ENCODE results near the gene PPP1R1C.

The PPP1R1C gene

DNA sequence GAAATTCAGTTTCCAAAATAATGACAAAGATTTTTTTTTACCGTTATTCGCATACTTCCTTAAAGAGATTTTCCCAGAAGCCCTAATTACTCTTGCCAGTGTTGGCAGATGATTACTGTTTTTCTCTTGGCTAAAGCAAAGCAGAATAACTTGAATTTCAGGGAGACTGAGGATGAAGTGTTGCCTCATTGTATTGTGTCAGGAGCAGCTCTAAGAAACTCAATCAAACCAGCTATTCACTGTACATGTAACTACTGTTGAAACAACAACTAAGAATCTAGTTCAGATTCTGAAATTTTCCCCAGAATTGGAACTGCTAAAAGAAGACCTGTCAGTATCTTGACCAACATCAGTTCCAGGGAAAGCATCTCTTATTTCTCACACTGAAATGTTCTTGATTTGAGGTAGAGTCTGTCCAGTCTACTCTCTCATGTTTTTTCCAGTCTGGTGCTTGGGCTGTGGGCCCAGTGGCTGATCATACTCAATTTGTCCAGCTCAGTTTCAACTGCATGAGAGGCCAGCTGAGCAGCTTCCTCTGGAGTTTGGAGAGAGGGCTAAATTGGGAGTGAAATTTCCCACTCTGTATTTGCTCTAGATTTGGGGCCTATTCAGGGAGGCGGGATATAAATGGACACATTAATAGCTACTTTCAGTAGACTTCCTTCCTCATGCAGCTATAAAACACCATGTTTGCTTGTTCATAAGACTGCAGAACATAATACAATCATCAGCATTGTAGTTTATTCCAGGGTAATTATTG lies 78.5 kb downstream of the PPP1R1C start:
- DNase-seq (ENCODE audit: low read depth in 2 of 2) = no peak

DNA sequence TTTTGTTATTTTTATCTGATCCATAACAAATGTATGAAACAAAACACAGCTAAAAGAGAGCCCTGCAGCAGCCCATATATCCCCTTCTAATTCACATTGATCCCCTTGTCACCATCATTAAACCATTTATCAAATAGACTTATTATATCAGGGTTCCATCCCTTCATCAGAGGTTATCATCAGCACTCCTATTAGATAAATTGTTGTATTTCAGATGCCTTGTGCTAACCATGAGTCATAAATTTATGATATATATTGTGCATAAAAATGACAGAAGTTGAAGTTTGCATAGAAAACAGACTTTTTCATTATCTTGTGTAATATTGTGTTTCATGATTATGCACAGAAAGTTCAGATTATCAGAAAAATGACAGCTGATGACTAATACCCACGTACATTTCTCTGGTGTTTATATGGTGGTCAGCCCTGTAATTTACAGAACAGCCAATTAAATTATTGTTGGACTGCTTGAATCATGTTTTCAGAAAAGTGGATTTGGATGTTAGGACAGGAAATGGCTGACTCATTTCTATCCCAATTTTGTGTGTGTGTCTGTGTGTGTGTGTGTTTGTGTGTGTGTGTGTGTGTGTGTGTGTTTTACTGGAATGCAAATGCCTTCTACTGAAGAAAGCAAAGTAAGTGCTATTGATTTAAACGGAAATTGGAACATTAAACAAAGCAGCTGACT lies 80.9 kb downstream of the PPP1R1C start:
- peak; percentile 91 to 92 for DNase-seq (ENCODE audit: low read depth in 2 of 2)

DNA sequence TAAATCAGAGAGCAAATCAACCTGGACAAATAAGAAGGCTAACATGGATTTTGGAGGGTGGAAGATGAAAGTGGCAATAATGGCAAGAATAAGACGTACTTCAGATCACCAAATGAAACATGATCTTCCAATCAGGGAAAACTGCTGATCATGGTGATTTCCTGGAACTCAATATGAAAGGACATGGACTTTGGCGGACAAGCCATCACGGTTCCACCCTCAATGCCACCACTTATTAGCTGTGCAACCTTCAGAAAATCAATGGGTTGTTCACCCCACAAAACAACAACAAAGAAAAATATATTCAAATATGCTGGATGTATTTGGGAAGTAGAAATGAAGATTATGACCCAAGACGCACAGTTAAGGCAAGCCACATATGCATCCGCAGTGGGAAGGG lies 81.7 kb downstream of the PPP1R1C start:
- no peak for DNase-seq (ENCODE audit: low read depth in 2 of 2)

DNA sequence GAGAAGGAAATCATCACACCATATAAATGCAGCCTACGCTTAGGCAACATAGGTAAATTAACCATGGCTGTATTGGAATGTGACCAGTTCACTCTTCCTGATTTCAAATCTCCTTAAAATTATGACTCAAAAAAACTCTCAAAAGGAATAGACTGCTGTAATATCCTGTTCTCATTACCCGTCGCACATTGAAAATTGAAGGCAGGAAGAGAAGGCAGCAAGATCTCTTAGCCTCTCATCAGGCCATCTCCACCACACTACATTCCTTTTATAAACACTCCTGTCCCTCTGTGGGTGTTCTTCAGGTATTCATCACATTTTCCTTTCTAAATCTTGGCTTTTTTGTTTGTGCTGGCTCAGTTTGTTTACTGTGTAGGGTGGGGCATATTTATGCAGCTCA lies 83.2 kb downstream of the PPP1R1C start:
- DNase-seq (ENCODE audit: low read depth in 2 of 2) = no peak

DNA sequence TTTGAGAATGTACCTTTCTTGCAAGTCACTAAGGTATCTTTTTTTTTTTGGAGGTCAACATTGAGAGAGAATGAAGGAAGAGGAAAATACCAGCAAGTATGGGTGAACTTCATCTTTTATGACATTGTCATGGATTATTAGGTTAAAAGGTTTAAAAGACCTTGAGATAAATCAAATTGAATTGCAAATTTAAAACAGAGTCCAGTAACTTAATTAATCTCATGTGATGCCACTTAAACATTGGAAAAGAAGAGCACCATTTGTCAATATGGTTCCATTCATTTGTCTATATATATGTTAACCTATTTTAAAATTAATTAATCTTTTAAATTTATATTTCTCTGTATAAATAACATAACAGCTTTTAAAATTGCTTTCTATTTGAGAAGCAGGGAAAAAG lies 83.8 kb downstream of the PPP1R1C start:
- no peak for DNase-seq (ENCODE audit: low read depth in 2 of 2)

DNA sequence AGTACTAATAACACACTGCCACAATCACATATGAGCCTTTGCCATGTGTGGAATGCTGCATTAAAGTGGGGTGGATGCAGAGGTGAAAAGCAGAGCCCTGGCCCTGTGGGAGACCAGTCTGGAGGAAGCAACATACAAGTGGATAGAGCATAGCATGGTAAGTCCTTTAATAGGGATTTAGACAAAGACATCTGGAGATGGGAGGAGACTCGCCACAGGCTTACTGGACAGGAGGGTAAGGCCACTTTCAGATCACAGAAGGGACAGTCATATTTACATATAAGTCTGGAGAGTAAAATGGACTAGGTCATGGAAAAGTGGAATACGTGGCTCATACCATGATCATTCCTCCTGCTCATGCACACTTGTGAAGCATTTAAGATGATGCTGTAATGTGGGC lies 84.3 kb downstream of the PPP1R1C start:
- no peak for DNase-seq (ENCODE audit: low read depth in 2 of 2)

DNA sequence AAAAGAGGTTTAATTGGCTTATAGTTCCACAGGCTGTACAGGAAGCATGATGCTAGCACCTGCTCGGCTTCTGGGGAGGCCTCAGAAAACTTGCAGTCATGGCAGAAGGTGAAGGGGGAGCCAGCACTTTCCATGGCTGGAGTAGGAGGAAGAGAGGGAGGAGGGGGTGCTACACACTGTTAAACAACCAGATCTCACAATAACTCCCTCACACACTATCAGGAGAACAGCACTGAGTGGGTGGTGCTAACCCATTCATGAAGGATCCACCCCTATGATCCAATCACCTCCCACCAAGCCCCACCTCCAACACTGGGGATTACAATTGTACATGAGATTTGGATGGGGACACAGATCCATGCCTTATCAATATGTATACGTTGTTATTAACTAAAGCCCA lies 85.1 kb downstream of the PPP1R1C start:
- no peak for DNase-seq (ENCODE audit: low read depth in 2 of 2)

DNA sequence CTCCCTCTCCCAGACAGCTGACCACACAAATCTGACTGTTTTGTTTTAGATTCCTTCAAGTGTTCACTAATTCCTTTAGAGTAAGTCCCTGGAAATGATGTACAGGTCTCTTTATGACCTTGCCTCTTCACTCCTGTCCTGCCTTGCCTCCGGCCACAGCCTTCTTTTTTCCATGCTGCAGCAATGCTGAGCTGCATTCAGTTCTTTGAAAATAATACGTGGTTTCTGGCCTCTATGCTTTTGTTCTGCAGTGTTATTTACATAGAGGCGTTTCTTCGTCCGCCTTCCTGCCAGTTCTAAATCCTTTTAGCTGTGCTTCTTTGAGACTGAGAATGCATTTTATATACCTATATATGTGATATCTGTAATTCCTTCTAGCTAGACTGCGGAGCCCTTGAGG lies 87.2 kb downstream of the PPP1R1C start:
- DNase-seq (ENCODE audit: low read depth in 2 of 2) = no peak

DNA sequence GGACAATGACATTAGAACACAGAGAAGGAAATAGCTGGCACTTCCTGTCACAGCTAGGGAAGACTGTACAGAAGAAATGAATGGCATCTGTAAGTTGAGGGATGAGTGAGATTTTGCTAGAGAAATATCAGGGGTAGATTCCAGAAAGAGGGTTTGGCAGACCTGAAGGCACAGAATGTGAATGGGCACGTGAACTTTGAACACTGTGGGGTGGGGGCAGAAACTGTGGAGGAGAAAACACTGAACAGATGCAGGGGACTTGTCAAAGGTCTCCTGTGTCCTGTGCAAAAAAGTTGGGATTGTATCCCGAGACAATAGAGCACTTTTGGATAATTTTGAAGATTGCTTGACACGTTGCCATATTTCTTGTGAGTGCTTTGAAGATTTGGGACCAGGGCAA lies 88.0 kb downstream of the PPP1R1C start:
- DNase-seq (ENCODE audit: low read depth in 2 of 2) = no peak

DNA sequence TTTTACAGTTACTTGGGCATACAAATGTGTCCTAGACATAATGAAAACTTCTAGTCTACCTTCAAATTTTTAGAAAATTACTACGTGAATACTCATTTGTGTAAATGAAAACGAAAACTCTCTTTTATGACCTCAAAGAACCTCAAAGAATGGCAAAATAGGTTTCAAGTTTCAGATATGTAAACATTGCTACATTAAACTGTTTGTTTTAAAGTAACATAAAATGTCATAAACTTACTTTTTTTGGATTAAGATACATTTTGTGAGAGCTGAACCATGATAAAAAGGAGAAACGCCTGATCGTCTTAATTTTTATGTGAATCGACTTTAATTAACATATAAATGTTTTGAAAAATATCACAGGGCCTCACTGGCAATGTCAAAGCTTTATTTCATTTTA lies 91.4 kb downstream of the PPP1R1C start:
- DNase-seq (ENCODE audit: low read depth in 2 of 2) = no peak

DNA sequence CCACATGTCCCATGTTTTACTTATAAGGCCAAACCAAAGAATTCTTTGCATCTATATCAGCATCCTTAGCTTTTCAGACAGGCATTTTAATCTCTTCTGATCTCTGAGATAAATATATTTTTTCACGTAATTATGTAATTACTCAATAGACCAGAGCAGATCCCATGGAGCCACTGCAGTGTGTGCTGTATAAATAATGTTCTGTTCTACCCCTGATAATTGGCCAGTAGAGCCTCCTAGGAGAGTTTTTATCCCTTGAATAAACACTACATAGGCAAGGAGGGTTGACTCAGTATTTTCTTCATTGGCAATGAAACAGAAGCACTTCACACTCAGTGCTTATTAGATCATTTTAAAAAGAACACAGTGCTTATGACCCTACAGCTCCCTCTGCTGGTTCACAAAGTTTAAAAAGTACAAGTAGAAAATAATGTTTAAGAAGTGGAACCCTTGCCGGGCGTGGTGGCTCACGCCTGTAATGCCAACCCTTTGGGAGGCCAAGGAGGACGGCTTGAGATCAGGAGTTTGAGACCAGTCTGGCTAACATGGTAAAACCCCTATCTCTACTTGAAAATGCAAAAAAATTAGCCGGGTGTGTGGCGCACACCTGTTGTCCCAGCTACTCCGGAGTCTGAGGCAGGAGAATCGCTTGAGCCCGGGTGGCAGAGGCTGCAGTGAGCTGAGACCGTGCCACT lies 91.9 kb downstream of the PPP1R1C start:
- DNase-seq (ENCODE audit: low read depth in 2 of 2) = peak; percentile 76 to 78

DNA sequence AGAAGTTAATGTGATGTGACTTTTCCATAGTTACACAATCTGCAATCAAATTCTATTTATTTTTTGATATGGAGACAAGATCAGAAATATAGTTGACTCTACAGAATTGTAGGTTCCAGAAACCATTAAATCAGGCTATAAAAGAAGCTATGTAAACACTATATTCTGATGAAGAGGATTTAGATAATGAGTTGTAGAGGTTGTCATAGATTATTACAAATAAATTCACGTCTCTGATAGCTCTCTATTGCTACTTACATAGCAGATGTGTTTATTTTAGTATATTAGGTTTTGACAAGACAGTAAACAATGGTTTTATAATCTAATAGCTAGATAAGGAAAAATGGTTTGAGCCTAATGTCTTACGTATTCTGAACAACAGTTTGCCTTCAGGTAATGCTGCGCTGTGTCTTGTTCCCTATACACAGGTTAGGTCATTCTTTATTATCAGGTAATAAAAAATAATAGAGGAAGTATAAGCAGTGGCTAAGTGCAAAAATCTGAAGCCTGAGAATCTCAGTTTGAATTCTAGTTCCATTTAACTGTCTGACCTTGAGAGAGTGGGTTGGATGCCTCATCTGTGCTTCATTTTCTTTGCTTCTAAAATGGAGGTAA lies 93.4 kb downstream of the PPP1R1C start:
- no peak for DNase-seq (ENCODE audit: low read depth in 2 of 2)

DNA sequence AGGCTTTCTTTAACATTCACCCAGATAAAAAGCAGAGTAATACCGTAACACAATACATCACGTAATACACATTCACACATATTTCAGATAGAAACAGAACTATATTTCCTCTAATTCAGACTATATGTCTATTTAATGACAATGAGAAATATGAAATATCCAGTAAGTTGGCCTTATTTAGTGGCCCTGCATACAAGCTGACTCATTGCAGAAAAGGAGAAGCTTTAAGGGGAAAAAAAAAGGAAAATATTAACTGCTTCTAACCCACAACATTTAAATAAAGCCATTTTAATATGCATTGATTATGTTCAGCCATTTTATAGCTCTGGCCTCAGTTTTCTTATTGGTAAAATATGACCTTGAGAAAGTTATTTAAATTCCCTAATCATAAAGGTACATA lies 94.8 kb downstream of the PPP1R1C start:
- DNase-seq (ENCODE audit: low read depth in 2 of 2) = no peak

DNA sequence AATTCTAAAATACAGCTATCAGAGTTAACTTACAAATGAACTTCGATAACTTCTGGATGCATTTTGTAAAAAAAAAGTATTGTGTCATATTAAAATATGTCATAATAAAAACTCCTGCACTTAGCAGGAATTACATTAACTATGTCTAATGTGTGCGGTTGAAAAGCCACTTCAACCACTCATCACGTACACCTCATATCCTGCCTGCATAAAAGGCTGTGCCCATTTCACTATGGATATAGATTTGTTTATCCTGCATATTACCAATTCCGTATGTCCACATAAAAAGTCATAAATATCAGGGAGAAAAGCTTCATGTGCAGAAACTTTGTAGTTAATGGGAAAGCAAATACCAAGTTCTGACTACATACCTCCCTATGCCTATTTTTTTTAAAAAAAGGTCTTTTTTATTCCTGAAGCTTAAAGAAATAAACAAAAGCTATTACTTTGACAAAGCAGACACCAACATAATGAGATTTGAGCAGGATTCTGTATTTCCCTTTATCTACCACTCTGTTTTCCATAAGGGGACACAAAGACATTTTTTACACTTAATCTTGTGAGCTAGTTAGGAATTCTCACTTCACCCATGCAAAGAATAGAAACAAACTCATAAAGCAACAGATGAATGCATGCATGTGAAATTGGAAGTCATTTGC lies 96.1 kb downstream of the PPP1R1C start:
- no peak for DNase-seq (ENCODE audit: low read depth in 2 of 2)

DNA sequence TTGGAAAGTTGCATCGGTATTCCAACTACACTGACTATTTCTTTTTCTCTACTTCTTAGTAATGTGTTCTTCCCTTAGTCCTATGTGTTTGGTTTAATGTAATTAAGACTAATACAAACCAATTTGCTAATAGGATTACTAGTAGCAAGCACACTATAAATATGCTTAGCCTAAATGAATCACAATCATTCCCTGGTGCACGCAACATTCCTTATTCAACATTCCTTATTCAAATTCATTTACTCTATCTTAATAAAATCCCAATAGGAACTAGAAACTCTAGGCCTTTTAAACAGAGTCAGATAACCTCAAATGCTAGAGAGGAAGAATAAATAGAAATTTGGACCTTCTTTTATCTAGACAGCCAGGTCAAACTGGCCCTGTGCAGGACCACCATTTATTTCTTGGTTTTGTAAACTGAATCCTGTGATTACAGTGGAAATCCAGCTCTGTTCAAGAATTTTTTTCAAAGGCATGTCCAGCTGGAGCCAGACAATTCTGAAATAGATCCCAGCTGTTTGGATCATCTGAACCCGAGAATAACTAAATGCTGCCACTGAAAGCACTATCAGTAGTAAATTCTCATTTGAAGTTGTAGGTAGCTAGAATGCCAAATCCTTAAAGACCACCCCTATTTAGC lies 103.1 kb downstream of the PPP1R1C start:
- no peak for DNase-seq (ENCODE audit: low read depth in 2 of 2)

DNA sequence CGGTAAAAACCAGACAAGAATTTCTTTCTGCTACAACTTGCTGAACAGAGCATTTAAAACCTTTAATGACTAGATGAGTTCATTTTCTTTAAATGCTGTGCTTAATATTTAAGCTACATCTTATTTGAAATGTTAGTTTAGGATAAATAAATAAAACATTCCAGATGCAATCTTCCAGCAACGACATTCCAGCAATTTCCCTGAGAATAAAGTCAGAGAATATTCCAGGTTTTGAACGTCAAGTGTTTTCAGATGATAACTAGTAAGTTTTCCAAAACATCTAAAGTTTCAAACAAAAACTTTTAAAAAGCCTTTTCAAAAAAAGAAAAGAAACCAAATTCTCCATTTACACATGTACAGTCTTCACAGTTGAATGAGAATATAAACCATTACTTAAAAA lies 104.8 kb downstream of the PPP1R1C start:
- DNase-seq (ENCODE audit: low read depth in 2 of 2) = no peak

DNA sequence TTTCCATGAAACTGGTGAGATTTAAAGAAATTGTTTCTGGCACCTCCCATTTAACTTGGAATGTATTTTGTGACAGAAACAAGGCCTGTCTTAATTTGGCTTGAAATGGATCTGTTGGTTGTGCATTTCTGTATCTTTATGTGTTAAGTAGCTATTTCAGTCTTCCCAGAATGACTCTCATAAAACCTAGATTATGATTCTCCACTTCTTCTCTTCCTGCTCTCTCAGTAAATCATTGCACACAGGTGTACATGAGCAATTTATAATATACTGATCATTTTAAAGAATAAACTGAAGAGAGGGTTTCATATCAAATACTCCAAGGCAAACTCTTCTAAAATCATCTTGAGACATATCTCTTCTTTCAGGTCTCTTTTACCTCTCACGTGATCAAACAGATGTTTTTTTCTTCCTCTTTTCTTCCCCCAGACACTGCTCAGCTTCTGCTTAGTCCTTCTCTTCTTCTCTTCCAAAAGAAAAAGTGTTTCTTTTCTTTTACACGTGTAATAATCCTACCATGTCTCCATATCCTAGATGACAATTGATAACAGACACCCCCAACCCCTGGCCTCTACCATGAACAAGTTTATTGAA lies 112.0 kb downstream of the PPP1R1C start:
- no peak for DNase-seq (ENCODE audit: low read depth in 2 of 2)

DNA sequence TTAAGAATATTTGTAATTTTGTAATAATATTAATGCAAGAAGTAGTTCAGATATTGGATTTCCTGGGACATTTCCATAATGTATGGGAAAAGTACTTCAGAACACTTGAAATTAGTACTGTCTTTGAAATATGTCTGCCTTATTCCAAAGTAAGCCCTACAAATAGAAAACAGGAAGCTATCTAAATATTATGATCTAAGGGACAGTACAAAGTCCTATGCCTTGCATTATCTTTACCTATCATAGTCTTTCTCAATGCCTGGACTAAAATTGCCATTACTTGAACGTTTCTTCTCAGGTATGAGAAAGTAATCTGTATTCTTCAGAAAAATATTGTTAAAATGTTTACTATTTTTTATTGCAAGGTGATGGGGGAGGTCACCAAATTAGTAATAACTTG lies 113.0 kb downstream of the PPP1R1C start:
- DNase-seq (ENCODE audit: low read depth in 2 of 2) = no peak

DNA sequence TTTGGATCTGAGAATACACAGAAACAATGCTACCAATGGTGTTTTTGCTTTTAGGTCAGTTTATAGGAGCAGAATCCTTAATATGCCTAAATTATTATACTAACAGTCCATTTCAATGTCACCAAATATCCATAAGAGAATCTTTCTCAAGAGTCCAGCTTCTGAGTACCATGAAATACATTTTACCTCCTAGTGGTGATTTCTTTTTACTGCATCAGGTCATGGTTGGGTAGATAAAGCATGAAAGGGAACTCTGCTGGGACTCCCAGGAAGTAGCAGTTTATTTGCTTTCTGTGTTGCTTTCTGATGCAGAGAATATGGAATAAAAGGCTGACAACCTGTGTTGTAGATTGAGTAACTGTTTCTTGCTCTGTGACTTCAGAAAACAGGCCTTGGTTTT lies 115.6 kb downstream of the PPP1R1C start:
- DNase-seq (ENCODE audit: low read depth in 2 of 2) = no peak

DNA sequence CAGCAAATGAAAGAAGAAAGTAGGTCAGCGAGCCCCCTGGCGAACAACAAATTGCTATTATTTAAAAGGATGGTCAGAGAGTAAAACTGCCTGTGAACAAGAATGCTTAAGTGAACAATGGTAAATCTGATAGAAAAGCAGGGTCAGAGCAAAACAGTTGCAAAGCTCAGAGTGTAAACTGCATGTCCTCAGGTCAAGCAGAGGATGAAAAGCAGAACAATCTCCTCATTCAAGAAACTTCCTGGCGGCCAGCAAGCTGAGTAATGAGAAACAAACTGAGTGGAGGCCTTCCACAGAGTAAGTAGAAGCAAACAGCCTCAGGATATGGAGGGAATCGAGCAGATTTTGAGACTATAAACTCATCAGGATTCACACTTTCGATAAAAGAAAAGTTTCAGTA lies 117.9 kb downstream of the PPP1R1C start:
- no peak for DNase-seq (ENCODE audit: low read depth in 2 of 2)

DNA sequence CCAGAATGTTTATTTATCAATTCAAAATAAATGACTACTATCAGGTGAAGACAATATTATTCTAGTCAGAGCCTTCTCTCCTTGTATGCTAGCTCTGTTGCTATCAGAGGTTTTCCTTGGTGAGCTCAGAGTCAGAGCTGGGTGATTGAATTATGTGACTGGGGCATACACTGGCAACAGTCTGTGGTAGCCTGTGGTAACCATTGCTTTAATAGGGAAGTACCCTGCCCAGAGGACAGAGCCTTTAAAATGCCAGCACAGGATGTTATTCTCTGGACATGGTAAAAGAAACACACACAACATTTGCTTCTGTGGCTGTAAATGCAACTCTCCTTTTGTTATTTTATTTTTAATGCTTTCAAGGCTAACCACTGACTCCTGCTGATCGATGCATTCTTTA lies 124.7 kb downstream of the PPP1R1C start:
- DNase-seq (ENCODE audit: low read depth in 2 of 2) = no peak
